ENCODE results near the gene AREL1. TPM values are rescaled to one million over a fixed set of nuclear protein-coding genes. Genes with fewer than 3 reads are reported as not detected.

Gene AREL1
- total and polyA plus RNA-seq, 2 donors: 9.2 to 20.4 TPM

- Histone ChIP-seq H3K27ac (ENCODE audit: low read depth) (no peak overlapping the region), H3K36me3 (ENCODE audit: insufficient read depth) (no peaks in the 10 kb centered on the region), H3K4me3 (ENCODE audit: low read depth, low read length) (no peak overlapping the region), H3K4me1 (ENCODE audit: insufficient read depth) (no peaks in the 10 kb centered on the region)
- DNase-seq (ENCODE audit: extremely low spot score): no peak
- 79% methylated on average over 8 of the region's 8 CpGs for WGBS
Measured at GRCh38 chr14:74627076-74627475, 85.8 kb downstream of the AREL1 start.

GRCh38 chr14:74622257-74622656, 90.6 kb downstream of the AREL1 start:
- no peaks in the 10 kb centered on the region for H3K36me3 ChIP-seq (ENCODE audit: insufficient read depth)
- no peak for DNase-seq (ENCODE audit: extremely low spot score)
- H3K27ac ChIP-seq (ENCODE audit: low read depth): no peak overlapping the region
- no peaks in the 10 kb centered on the region for H3K4me1 ChIP-seq (ENCODE audit: insufficient read depth)
- 88% methylated on average over 5 of the region's 5 CpGs for WGBS
- no peak overlapping the region for H3K4me3 ChIP-seq (ENCODE audit: low read depth, low read length)

- DNase-seq (ENCODE audit: extremely low spot score): no peak
Measured at GRCh38 chr14:74621556-74621955, 91.3 kb downstream of the AREL1 start.

GRCh38 chr14:74620923-74621322, 92.0 kb downstream of the AREL1 start:
- Histone ChIP-seq H3K4me1 (ENCODE audit: insufficient read depth) (no peaks in the 10 kb centered on the region), H3K36me3 (ENCODE audit: insufficient read depth) (no peaks in the 10 kb centered on the region), H3K27ac (ENCODE audit: low read depth) (no peak overlapping the region), H3K4me3 (ENCODE audit: low read depth, low read length) (no peak overlapping the region)
- DNase-seq (ENCODE audit: extremely low spot score): no peak
- 91% methylated on average over 3 of the region's 3 CpGs for WGBS

More at GRCh38 chr14:74621556-74621955, 91.3 kb downstream of the AREL1 start:
- Histone ChIP-seq H3K4me1 (ENCODE audit: insufficient read depth) (no peaks in the 10 kb centered on the region), H3K4me3 (ENCODE audit: low read depth, low read length) (no peak overlapping the region), H3K36me3 (ENCODE audit: insufficient read depth) (no peaks in the 10 kb centered on the region), H3K27ac (ENCODE audit: low read depth) (no peak overlapping the region)
- WGBS: 64% methylated on average over 6 of the region's 6 CpGs

GRCh38 chr14:74620497-74620921, 92.4 kb downstream of the AREL1 start:
- no peaks in the 10 kb centered on the region for H3K4me1 ChIP-seq (ENCODE audit: insufficient read depth)

GRCh38 chr14:74619672-74620131, 93.2 kb downstream of the AREL1 start:
- Histone ChIP-seq H3K4me1 (ENCODE audit: insufficient read depth) (no peaks in the 10 kb centered on the region), H3K36me3 (ENCODE audit: insufficient read depth) (no peaks in the 10 kb centered on the region), H3K4me3 (ENCODE audit: low read depth, low read length) (no peak overlapping the region), H3K27ac (ENCODE audit: low read depth) (no peak overlapping the region)
- DNase-seq (ENCODE audit: extremely low spot score): no peak
- 24% methylated on average over 6 of the region's 6 CpGs for WGBS

More at GRCh38 chr14:74620497-74620921, 92.4 kb downstream of the AREL1 start:
- 77% methylated on average over 2 of the region's 2 CpGs for WGBS
- no peak overlapping the region for H3K27ac ChIP-seq (ENCODE audit: low read depth)
- DNase-seq (ENCODE audit: extremely low spot score): no peak
- no peaks in the 10 kb centered on the region for H3K36me3 ChIP-seq (ENCODE audit: insufficient read depth)
- no peak overlapping the region for H3K4me3 ChIP-seq (ENCODE audit: low read depth, low read length)

- 77% methylated on average over 10 of the region's 10 CpGs for WGBS
- no peak for DNase-seq (ENCODE audit: extremely low spot score)
Measured at GRCh38 chr14:74618078-74618952, 94.6 kb downstream of the AREL1 start.

GRCh38 chr14:74616996-74617700, 95.7 kb downstream of the AREL1 start:
- no peak overlapping the region for H3K4me3 ChIP-seq (ENCODE audit: low read depth, low read length)
- H3K36me3 ChIP-seq (ENCODE audit: insufficient read depth): no peaks in the 10 kb centered on the region
- no peak for DNase-seq (ENCODE audit: extremely low spot score)
- no peaks in the 10 kb centered on the region for H3K4me1 ChIP-seq (ENCODE audit: insufficient read depth)
- WGBS: 88% methylated on average over 13 of the region's 13 CpGs
- H3K27ac ChIP-seq (ENCODE audit: low read depth): no peak overlapping the region

More at GRCh38 chr14:74618078-74618952, 94.6 kb downstream of the AREL1 start:
- Histone ChIP-seq H3K4me3 (ENCODE audit: low read depth, low read length) (no peak overlapping the region), H3K4me1 (ENCODE audit: insufficient read depth) (no peaks in the 10 kb centered on the region), H3K27ac (ENCODE audit: low read depth) (peak overlapping the region; percentile 33), H3K36me3 (ENCODE audit: insufficient read depth) (no peaks in the 10 kb centered on the region)

- no peak overlapping the region for H3K4me3 ChIP-seq (ENCODE audit: low read depth, low read length)
- no peak for DNase-seq (ENCODE audit: extremely low spot score)
- H3K4me1 ChIP-seq (ENCODE audit: insufficient read depth): peaks cover under 1% of the 10 kb centered on the region
- 59% methylated on average over 4 of the region's 4 CpGs for WGBS
- no peaks in the 10 kb centered on the region for H3K36me3 ChIP-seq (ENCODE audit: insufficient read depth)
- H3K27ac ChIP-seq (ENCODE audit: low read depth): no peak overlapping the region
Measured at GRCh38 chr14:74616507-74616906, 96.4 kb downstream of the AREL1 start.

GRCh38 chr14:74615735-74616134, 97.1 kb downstream of the AREL1 start:
- WGBS: 93% methylated on average over 14 of the region's 14 CpGs
- no peak for DNase-seq (ENCODE audit: extremely low spot score)
- Histone ChIP-seq H3K36me3 (ENCODE audit: insufficient read depth) (no peaks in the 10 kb centered on the region), H3K27ac (ENCODE audit: low read depth) (no peak overlapping the region), H3K4me3 (ENCODE audit: low read depth, low read length) (no peak overlapping the region), H3K4me1 (ENCODE audit: insufficient read depth) (peaks cover 2% of the 10 kb centered on the region)

GRCh38 chr14:74614508-74615495, 98.1 kb downstream of the AREL1 start:
- Histone ChIP-seq H3K4me3 (ENCODE audit: low read depth, low read length) (no peak overlapping the region), H3K4me1 (ENCODE audit: insufficient read depth) (peaks cover 2% of the 10 kb centered on the region), H3K36me3 (ENCODE audit: insufficient read depth) (no peaks in the 10 kb centered on the region), H3K27ac (ENCODE audit: low read depth) (no peak overlapping the region)
- 81% methylated on average over 8 of the region's 8 CpGs for WGBS
- no peak for DNase-seq (ENCODE audit: extremely low spot score)

- Histone ChIP-seq H3K36me3 (ENCODE audit: insufficient read depth) (no peaks in the 10 kb centered on the region), H3K4me1 (ENCODE audit: insufficient read depth) (peaks cover 2% of the 10 kb centered on the region), H3K4me3 (ENCODE audit: low read depth, low read length) (no peak overlapping the region), H3K27ac (ENCODE audit: low read depth) (no peak overlapping the region)
- WGBS: 79% methylated on average over 16 of the region's 16 CpGs
- DNase-seq (ENCODE audit: extremely low spot score): no peak
Measured at GRCh38 chr14:74613211-74613914, 99.5 kb downstream of the AREL1 start.
